GM18511 (cell line): Measurements from ENCODE around the gene CHN2.

Experiments
- ATAC-seq: cut with Tn5 transposase; IDR thresholded peaks from one replicate; pipeline ENCODE4 v1.9.1; 2021; ENCODE audit warnings: mild to moderate bottlenecking, moderate library complexity; ENCODE audit not compliant: unreplicated experiment

Gene CHN2

DNA sequence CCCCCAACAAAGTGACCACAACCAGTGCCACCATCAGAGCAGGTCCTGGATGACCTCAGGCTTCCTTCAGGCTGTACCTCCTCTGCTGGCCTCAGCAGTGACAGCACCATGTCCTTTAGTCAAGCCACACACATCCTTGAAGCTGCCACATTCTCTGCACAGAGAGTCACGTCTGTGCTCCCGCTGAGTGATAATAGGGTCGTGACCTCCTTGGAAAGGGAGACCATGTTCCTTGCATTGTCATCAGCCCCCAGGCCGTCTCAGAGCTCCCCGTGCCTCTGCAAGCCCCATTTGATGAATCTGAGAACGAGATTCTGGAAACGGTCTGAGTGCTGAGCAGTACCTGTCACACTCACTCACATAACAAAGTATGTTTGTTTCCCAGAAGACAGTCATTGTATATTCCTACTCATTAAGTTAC, 262.6 kb downstream of the CHN2 start:
- no peak for ATAC-seq

DNA sequence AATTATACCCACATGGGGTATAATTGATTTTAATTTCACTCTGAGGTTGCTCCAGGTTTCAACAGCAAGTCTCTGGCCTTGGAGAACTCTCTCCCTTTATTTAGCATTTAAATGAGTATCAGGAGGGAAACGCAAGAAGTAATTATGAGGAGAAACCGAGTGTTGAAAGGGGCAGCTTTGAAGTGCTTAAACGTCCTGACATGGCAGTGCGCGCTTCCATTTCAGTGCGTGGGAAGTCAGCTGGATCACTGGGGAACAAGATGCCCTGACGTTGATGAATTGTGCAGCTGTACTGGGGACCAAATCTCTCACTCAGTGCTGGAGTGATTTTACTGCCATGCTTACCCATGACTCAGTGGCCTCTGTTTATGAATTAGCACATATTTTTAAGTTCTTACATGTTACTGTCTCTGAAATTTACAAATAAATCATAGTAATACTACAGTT, 263.0 kb downstream of the CHN2 start:
- no peak for ATAC-seq

DNA sequence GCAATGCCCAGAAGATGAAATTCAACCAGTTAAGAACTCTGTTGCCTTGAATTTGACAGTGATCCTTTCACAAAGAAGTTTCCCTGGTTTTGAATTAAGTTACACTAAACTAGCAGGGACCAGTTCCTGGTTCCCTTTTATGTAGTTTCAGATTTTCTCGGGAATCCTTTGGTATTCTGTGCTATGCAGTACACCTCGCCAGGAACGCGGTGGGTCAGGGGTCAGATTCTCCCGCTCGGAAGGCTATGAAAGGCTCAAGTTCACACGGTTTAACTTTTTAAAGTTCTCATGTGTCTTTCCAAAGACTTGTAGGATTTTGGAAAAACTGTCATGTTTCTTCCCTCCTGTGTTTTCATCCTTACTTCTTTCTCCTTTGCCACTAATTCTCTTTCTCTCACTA, 264.4 kb downstream of the CHN2 start:
- ATAC-seq = no peak

DNA sequence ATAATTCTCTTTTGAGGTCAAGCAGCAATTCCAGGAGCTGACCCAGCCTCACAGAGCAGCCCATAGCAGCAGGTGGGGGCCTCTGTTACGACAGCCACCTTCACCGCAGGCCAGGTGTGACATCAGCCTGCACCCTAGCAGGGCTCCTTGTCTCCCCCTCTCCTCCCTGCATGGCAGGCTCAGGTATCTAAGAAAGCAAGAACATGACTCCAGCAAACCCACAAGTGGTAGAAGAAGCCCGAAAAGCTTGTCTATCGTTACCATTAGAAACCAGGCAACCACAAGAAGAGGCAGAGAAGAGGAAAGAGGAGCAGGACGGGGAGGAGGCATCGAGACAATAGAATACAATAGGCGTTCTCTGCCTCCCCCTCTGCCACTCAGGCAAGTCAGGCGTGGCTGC, 265.0 kb downstream of the CHN2 start:
- ATAC-seq = no peak

DNA sequence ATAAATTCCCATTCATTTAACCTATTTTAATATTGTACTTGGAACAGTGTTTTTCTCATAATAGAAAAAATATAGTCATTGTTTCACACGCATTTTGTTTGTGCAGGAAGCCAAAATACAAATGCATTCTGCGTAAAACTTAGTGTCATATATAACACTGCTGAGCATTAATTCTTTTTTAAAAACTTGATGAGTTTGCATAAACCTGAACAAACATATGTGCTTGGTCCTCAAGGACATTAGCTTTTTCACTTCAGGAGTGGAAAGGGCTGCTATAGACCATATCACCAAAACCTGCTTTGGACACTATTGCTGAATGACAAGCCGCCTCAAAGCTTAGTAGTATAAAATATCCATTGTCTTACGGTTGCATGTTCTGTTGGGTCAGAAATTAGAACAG, 267.4 kb downstream of the CHN2 start:
- no peak for ATAC-seq

DNA sequence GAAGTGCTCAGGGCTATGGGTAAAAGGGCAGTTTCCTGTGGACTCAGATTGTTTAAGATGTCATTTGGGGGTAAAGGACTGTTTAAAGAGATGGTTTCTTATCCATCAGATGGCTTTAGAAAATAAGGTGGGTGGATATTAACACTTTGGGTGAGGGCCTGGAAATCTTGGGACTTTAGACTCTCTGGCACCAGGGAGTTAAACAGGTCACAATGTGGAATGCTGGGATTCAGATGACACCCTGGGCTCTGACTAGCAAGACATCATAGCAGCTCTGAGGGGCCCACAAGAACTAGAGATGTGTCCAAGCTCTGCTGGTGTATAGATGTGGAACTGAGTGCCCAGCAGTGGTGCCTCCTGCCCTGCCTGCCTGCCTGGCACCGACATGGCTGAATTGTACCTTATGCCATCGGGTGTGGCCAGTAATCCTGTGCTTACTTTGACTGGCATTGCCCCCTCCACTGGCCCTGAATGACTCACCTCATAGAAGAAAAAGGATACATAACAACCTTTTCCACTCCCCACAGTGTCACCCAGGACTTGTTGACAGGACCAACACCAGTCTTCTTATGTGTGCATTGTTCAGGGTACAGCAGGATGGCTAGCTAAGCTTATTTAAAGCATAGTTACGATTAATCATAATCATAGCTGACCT, 269.1 kb downstream of the CHN2 start:
- no peak for ATAC-seq

GRCh38 chr7:29464753-29465152, 270.2 kb downstream of the CHN2 start:
- no peak for ATAC-seq

DNA sequence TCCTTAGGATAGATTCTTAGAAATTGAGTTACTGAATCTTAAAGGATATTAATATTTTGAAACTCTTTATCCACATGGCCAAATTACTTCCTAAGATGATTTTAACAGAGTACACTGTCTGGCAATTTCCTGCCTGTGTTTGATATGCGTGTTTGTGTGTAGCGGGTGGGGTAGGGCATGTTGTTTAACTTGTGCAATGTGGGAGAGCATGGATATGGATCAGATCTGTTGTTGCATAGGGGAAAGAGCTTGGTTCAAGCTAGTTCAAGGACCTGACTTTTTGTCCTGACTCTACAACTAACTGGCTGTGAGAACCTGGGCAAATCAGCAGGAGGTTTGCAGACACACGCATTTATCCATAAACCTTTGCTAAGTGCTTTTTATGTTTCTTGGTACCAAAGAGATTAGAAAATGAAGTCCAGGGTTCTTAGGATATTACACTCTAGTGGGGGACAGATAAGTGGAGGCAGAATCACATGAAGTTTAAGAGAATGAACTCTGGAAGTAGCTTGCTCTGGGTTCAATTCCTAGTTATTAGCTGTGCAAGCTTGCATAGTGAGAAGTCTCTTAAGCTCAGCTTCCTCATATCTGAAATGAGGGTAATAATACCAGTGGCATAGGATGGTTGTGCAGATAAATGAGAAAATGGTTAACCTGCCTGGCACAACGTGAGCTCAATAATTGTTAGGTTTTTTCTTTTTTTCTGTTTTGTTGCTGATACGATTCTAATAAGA, 272.8 kb downstream of the CHN2 start:
- no peak for ATAC-seq

GRCh38 chr7:29468196-29468595, 273.6 kb downstream of the CHN2 start:
- ATAC-seq = no peak

DNA sequence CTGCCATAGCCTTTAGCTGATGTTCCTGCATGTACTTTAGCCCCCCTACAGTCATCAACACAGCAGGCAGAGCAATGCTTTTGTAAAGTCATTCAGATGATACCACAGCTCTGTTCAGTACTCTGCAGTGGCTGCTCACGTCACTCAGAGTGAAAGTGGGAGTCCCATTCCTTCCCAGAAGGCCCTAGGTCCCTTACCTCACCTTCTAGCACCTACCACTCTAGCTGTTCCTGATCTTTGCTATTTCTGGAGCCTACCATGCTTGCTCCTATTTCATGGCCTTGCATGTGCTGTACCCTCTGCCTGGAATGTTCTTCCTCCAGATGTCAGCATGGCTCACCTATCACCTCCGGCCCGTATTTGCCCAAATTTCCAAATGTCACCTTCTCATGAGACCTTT, 274.7 kb downstream of the CHN2 start:
- ATAC-seq = no peak

- no peak for ATAC-seq
Observed at GRCh38 chr7:29469976-29470557, 275.5 kb downstream of the CHN2 start.

GRCh38 chr7:29471444-29472138, 277.0 kb downstream of the CHN2 start:
- no peak for ATAC-seq

DNA sequence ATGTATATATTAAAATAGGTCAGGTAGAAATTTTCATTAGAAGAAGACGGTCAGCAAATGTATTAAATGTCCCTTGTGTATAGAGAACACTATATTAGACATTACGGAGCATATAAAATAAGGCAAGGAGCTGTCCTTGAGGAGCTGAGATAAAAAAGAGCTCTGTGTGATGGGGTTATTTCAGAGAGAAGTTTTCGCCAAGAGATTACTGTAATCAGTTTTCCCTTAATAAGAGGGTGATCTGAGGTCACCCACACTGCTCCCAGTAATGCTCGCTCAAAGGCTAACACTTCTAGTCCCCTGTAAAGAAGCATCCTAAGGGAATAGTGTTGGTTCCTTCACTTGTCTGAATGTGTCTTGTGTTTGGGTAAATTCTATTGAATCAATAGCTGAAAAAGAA, 282.3 kb downstream of the CHN2 start:
- ATAC-seq = no peak

- no peak for ATAC-seq
Observed at GRCh38 chr7:29478226-29478625, 283.7 kb downstream of the CHN2 start.

GRCh38 chr7:29478687-29479240, 284.2 kb downstream of the CHN2 start:
- no peak for ATAC-seq

- no peak for ATAC-seq
Observed at GRCh38 chr7:29479301-29480200, 285.0 kb downstream of the CHN2 start.

DNA sequence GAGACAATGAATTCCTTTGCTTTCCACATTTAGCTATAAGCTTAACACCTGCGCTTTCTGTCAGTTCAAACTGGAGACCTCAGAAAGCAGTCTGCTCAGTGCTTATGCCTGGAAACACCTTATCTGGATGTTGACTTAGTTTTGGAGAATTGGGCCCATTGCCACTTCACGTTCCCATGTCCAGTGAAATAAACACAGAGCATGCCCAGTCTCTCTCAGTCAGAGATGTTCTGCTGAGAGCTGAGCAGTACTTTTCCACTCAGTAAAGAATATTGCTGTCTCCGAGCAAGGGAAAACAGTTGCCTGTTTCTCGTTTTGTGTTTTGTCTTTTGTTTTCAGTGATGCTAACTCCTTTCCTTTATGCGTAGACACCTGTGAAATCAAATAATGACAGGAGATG, 285.9 kb downstream of the CHN2 start:
- no peak for ATAC-seq

GRCh38 chr7:29480934-29481651, 286.5 kb downstream of the CHN2 start:
- no peak for ATAC-seq

- ATAC-seq = no peak
Observed at GRCh38 chr7:29482056-29482455, 287.5 kb downstream of the CHN2 start.
